GM12872 (cell line): Measurements from ENCODE around the gene SLC9A4.

Experiments
- CTCF ChIP-seq: IDR thresholded peaks from 3 replicates; pipeline ENCODE4 v1.5.1; 2011; ENCODE audit warnings: low read depth, mild to moderate bottlenecking, low read length, moderate library complexity; ENCODE audit not compliant: insufficient read depth

The SLC9A4 gene

GRCh38 chr2:102478686-102479470 lies 5.9 kb downstream of the SLC9A4 start:
- TF ChIP-seq CTCF, result 0 out of 3 replicates have a peak, but pooled peaks have one; percentile 12

GRCh38 chr2:102480285-102481195 lies 7.5 kb downstream of the SLC9A4 start:
- no peak for TF ChIP-seq CTCF

GRCh38 chr2:102481931-102482330 lies 8.9 kb downstream of the SLC9A4 start:
- TF ChIP-seq CTCF, result no peak

GRCh38 chr2:102483086-102483485 lies 10.1 kb downstream of the SLC9A4 start:
- TF ChIP-seq CTCF, result no peak

GRCh38 chr2:102484310-102485061 lies 11.5 kb downstream of the SLC9A4 start:
- TF ChIP-seq CTCF, result no peak

GRCh38 chr2:102485147-102485785 lies 12.2 kb downstream of the SLC9A4 start:
- no peak for TF ChIP-seq CTCF
